HEK293 (cell line): ENCODE data around the gene PRKAG2.

ENCODE experiments used
- CTCF ChIP-seq: fragments of 450-650 bp; formaldehyde crosslinking; IDR thresholded peaks from 2 replicates; pipeline ENCODE4 v1.5.1; 2016; ENCODE audit warnings: missing biosample characterization, missing genetic modification characterization
- REST ChIP-seq: fragments of 450-650 bp; formaldehyde crosslinking; IDR thresholded peaks from 2 replicates; pipeline ENCODE4 v1.5.1; 2016; ENCODE audit warnings: missing biosample characterization, missing genetic modification characterization
- SP2 ChIP-seq: fragments of 450-650 bp; formaldehyde crosslinking; IDR thresholded peaks from 2 replicates; pipeline ENCODE4 v1.5.1; 2016; ENCODE audit warnings: missing biosample characterization, missing genetic modification characterization
- ZNF10 ChIP-seq: fragments of 450-650 bp; formaldehyde crosslinking; IDR thresholded peaks from 2 replicates; pipeline ENCODE4 v1.5.1; 2017; ENCODE audit warnings: missing biosample characterization, missing genetic modification characterization
- ZNF138 ChIP-seq: fragments of 450-650 bp; formaldehyde crosslinking; IDR thresholded peaks from 2 replicates; pipeline ENCODE4 v1.5.1; 2016; ENCODE audit warnings: missing biosample characterization, missing genetic modification characterization, borderline replicate concordance
- ZNF23 ChIP-seq: fragments of 450-650 bp; formaldehyde crosslinking; IDR thresholded peaks from 2 replicates; pipeline ENCODE4 v1.5.1; 2016; ENCODE audit warnings: missing biosample characterization, missing genetic modification characterization, borderline replicate concordance
- ZNF350 ChIP-seq: fragments of 450-650 bp; formaldehyde crosslinking; IDR thresholded peaks from 2 replicates; pipeline ENCODE4 v1.5.0; 2017; ENCODE audit warnings: missing biosample characterization, mild to moderate bottlenecking, missing genetic modification characterization
- ZNF785 ChIP-seq: fragments of 450-650 bp; formaldehyde crosslinking; IDR thresholded peaks from 2 replicates; pipeline ENCODE4 v1.5.1; 2016; ENCODE audit warnings: missing biosample characterization, missing genetic modification characterization
- ZNF837 ChIP-seq: fragments of 450-650 bp; formaldehyde crosslinking; IDR thresholded peaks from 2 replicates; pipeline ENCODE4 v1.5.1; 2016; ENCODE audit warnings: missing biosample characterization, missing genetic modification characterization

DNA sequence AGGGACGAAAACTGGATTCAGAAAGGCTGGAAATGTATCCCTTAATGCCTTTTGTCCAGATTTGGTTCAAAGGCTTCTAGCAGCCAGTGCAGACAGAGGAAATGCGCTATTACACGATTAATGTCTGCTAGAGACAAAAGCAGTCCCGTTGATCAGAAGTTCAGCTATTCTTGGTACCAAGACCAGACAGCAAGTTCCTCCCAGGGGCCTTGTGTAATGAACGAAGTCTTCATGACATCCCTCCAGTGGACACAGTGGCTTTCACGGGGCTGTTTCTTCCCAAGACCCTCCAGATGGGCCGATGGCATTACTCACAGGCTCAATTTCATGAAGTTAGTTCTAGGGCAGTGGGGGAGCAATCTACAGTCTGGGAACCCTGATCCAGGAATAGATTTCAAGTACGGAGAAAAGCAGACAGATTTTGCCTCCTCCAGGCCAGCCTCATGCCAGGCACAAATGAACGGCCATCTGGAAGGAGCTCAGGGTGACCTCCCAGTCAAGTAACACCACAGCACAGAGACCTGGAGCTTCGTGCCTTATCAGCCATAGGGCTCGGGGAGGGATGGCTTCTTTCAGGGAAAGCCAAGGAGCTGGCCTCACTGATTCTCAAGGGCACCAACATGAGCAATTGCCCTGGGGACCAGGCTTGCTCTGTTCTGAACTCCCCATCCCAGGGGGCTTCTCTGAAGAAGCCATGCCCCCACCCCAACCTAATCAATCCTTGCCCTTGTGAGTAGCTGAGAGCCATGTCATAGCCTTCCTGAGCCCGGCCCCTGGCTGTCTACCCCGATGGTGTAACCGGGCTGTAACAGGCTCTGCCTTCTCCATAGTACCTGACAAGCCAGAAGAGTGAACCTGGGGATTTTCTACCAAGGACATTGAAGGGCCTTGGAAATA, 101.1 kb downstream of the PRKAG2 start:
- no peak for TF ChIP-seq ZNF785 (tag by site-specific recombination)
- TF ChIP-seq CTCF = no peak
- no peak for TF ChIP-seq ZNF138
- TF ChIP-seq SP2 = no peak
- no peak for TF ChIP-seq ZNF10 (tag by site-specific recombination)
- TF ChIP-seq ZNF350 = no peak
- TF ChIP-seq ZNF23 (tag by site-specific recombination) = no peak
- TF ChIP-seq ZNF837 = no peak
- no peak for TF ChIP-seq REST
